HepG2 (cell line): ENCODE data around the gene HSPA1A. TPM values are rescaled to one million over a fixed set of nuclear protein-coding genes. Genes with fewer than 3 reads are reported as not detected.
A peak's percentile ranks its signal among the peaks of the same experiment; 100 is the strongest.

Source experiments
- BRD4 ChIP-seq: sonication (generic); formaldehyde crosslinking; IDR thresholded peaks from 2 replicates; pipeline ENCODE4 v1.4.0; 2020; ENCODE audit warnings: missing genetic modification reagents
- CBX2 ChIP-seq, 2 experiments: fragments of 200-600 bp in 1 of 2; sonication (generic); formaldehyde crosslinking in 1 of 2; IDR thresholded peaks; 2 replicates each; pipeline versions ENCODE4 v1.7.0 to v1.8.1; 2018 to 2022; ENCODE audit warnings: low read depth in 2 of 2, low read length in 1 of 2, mild to moderate bottlenecking in 1 of 2, missing genetic modification reagents in 1 of 2
- EEA1 ChIP-seq: sonication (generic); formaldehyde crosslinking; IDR thresholded peaks from 2 replicates; pipeline ENCODE4 v1.5.1; 2020; ENCODE audit warnings: mild to moderate bottlenecking, missing genetic modification reagents, borderline replicate concordance
- GATAD1 ChIP-seq: IDR thresholded peaks from 2 replicates; pipeline ENCODE4 v1.6.1; 2016; ENCODE audit warnings: missing genetic modification reagents, missing compliant biosample characterization
- GTF2F1 ChIP-seq: fragments of 150-350 bp; IDR thresholded peaks from 2 replicates; pipeline ENCODE4 v1.6.1; 2014; ENCODE audit warnings: low read length
- IRF9 ChIP-seq: sonication (generic); formaldehyde crosslinking; IDR thresholded peaks from 2 replicates; pipeline ENCODE4 v1.8.0; 2022; ENCODE audit warnings: missing genetic modification reagents, mild to moderate bottlenecking, borderline replicate concordance
- KIAA2018 ChIP-seq: sonication (generic); formaldehyde crosslinking; IDR thresholded peaks from 2 replicates; pipeline ENCODE4 v1.5.0; 2020; ENCODE audit warnings: mild to moderate bottlenecking, missing genetic modification reagents, borderline replicate concordance
- TCF12 ChIP-seq, 2 experiments: fragments of 450-650 bp in 1 of 2; sonication (generic) in 1 of 2; formaldehyde crosslinking in 1 of 2; IDR thresholded peaks; 2 replicates each; pipeline versions ENCODE4 v1.6.1 to v1.8.0; 2017 to 2022; ENCODE audit warnings: antibody characterized with exemption in 1 of 2, mild to moderate bottlenecking in 1 of 2, missing genetic modification reagents in 1 of 2, moderate library complexity in 1 of 2
- ZFY ChIP-seq: sonication (generic); formaldehyde crosslinking; IDR thresholded peaks from 2 replicates; pipeline ENCODE4 v1.4.0; 2020; ENCODE audit warnings: missing genetic modification reagents
- ZKSCAN8 ChIP-seq: IDR thresholded peaks from 2 replicates; pipeline ENCODE4 v1.6.1; 2016; ENCODE audit warnings: borderline replicate concordance, missing genetic modification reagents, missing compliant biosample characterization
- ZNF414 ChIP-seq: sonication (generic); formaldehyde crosslinking; IDR thresholded peaks from 2 replicates; pipeline ENCODE4 v1.5.0; 2020; ENCODE audit warnings: missing genetic modification reagents
- ZNF609 ChIP-seq: sonication (generic); formaldehyde crosslinking; IDR thresholded peaks from 2 replicates; pipeline ENCODE4 v1.4.0; 2020; ENCODE audit warnings: mild to moderate bottlenecking, missing genetic modification reagents, borderline replicate concordance
- polyA plus RNA-seq, 8 experiments: library from polyadenylated mRNA; depleted of rRNA in 3 of 8; stranded (reverse) in 7 of 8; unstranded in 1 of 8; fragments of >200 nt; fragmentation: Illumina TruSeq in 4 of 8; extraction: Trizol in 4 of 8; gene quantifications; 2 replicates each; pipeline versions ENCODE4 v1.2.1 to v1.2.3, GENCODE V29; 2011 to 2016; ENCODE audit warnings: low read depth in 4 of 8, missing spikeins in 1 of 8, mixed read lengths in 1 of 8; ENCODE audit not compliant: insufficient read depth in 1 of 8
- total RNA-seq, 5 experiments: library from RNA; depleted of rRNA; stranded (reverse); fragments of >200 nt; fragmentation: Illumina TruSeq; extraction: Trizol; gene quantifications; 2 replicates each; pipeline ENCODE4 v1.2.3, GENCODE V29; 2016; ENCODE audit warnings: low read depth in 1 of 5

Gene HSPA1A
- total and polyA plus RNA-seq, 2 of the 13 experiments (the other 11 are each of a cell fraction or from before 2014, with no cell fraction given) = 44.5 to 85.0 TPM

GRCh38 chr6:31815025-31815838 lies at the start of gene HSPA1A, which contains the start of gene HSPA1L (continued):
- TF ChIP-seq ZNF609 (CRISPR knock-in tag) (peak; percentile 54; the same call in 1 of the 2 replicates), IRF9 (CRISPR knock-in tag) (peak; percentile 61; the same call in 1 of the 2 replicates), ZNF414 (CRISPR knock-in tag) (no peak), KIAA2018 (no peak), CBX2 (IDR thresholded peaks at IDR 0.05; ENCODE audit: low read depth, low read length) (no peak), CBX2 (CRISPR knock-in tag; IDR thresholded peaks at IDR 0.05; ENCODE audit: low read depth) (no peak), EEA1 (CRISPR knock-in tag) (no peak), BRD4 (no peak), GTF2F1 (no peak; the same call in 1 of the 2 replicates), ZFY (CRISPR knock-in tag) (no peak), TCF12 (IDR thresholded peaks at IDR 0.05) (no peak), TCF12 (CRISPR knock-in tag; IDR thresholded peaks at IDR 0.05) (no peak), GATAD1 (CRISPR knock-in tag) (peak; percentile 52), ZKSCAN8 (CRISPR knock-in tag) (no peak)
